ENCODE data around the gene SKOR1. TPM values are rescaled to one million over a fixed set of nuclear protein-coding genes. Genes with fewer than 3 reads are reported as not detected.

The SKOR1 gene
- total and polyA plus RNA-seq, 2 of the 4 experiments (the other 2 are of a cell fraction): 0.03 TPM; not detected in 1

DNA sequence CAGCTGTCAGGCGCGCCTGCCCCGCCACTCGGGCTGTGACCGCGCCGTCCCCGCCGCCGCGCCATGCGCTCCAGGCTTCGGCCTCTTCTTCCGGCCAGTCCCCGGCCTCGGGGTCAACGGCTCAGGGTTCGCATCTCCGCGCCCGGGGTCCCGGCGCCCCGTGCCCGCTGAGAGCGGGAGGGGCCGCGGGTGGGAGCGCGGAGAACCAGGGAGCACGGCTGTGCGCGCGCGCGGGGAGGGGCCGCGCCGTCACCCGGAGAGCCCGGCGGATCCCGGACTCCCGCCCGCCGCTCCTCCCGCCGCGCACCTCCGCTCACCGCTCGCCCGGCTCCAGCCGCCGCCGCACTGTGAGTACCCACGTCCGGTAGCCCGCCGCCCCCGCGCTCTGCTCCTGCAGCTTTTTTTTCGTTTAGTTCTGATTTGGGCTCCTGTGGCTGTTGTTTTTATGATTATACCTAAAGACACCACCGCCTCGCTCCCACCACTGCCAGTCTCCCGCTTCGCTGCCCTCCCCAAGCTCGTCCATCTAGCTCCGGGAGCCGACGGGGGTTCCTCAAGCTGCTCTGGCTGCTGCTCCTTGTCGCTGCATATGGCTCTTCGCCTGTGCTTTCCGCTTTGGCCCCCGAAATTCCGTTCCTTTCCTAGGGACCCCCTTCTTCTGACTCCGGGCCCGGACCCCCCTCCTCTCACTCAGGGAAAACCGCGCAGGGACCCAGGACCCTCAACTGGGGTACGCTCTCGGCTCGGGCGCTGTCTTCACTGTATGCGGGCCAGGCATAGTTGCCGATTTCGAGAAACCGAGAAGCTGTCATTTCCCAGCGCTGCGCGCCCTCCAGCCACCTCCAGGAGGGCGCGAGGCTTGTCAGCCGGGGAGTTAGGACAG lies 1.8 kb upstream of the SKOR1 start (continued):
- TF ChIP-seq, protein P1, sequence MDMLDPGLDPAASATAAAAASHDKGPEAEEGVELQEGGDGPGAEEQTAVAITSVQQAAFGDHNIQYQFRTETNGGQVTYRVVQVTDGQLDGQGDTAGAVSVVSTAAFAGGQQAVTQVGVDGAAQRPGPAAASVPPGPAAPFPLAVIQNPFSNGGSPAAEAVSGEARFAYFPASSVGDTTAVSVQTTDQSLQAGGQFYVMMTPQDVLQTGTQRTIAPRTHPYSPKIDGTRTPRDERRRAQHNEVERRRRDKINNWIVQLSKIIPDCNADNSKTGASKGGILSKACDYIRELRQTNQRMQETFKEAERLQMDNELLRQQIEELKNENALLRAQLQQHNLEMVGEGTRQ (IDR thresholded peaks at IDR 0.05; ENCODE audit: low read depth, low read length): no peak
- no peak for TF ChIP-seq NFE2L2 (IDR thresholded peaks at IDR 0.05; ENCODE audit: low read depth, low read length)
- TF ChIP-seq RCOR1 (IDR thresholded peaks at IDR 0.05; ENCODE audit: insufficient replicate concordance, low read length): no peak
- no peak for TF ChIP-seq POLR2A (IDR thresholded peaks at IDR 0.05; ENCODE audit: low read depth, low read length)
- TF ChIP-seq FOS (IDR thresholded peaks at IDR 0.05; ENCODE audit: low read depth, low read length): no peak
- no peak for TF ChIP-seq MAZ (IDR thresholded peaks at IDR 0.05; ENCODE audit: borderline replicate concordance, low read depth, low read length)
